H1 (cell line): ENCODE results near the gene DNAJB12. TPM values are rescaled to one million over a fixed set of nuclear protein-coding genes. Genes with fewer than 3 reads are reported as not detected.

Experiments
- CTCF ChIA-PET: fragments of 300-600 bp; sonication (Branson Sonifier 250); formaldehyde crosslinking; loops from one replicate; lab custom pipeline; 2021; ENCODE audit not compliant: partially characterized antibody; lab: Charles Lee
- POLR2A ChIA-PET: fragments of 300-600 bp; sonication (Branson Sonifier 250); formaldehyde crosslinking; loops from one replicate; lab custom pipeline; 2021; ENCODE audit warnings: inconsistent platforms; ENCODE audit not compliant: partially characterized antibody; lab: Charles Lee
- DNase-seq, 2 experiments: peaks; one replicate each; pipeline versions ENCODE4 v3.0.0 to v3.0.0-alpha.2; 2010 to 2022; ENCODE audit warnings: low spot score in 2 of 2, low read depth in 1 of 2, mixed read lengths in 1 of 2
- FAIRE-seq: peaks from 2 replicates; lab custom pipeline; 2011; peaks lifted over from hg19 to GRCh38; lab: Jason Lieb, UNC
- H2AFZ ChIP-seq: 2 replicates; pipeline ENCODE4 v1.8.1; 2012; ENCODE audit warnings: low read length, inconsistent platforms
- H2AK5ac ChIP-seq: 2 replicates; pipeline ENCODE4 v1.6.1; 2013; ENCODE audit warnings: low read depth, low read length
- H2BK120ac ChIP-seq: replicated peaks from 2 replicates; pipeline ENCODE3; 2013; ENCODE audit warnings: low read depth, low read length, inconsistent platforms
- H2BK12ac ChIP-seq: 2 replicates; pipeline ENCODE4 v1.6.1; 2013; ENCODE audit warnings: low read depth, low read length
- H2BK15ac ChIP-seq: 2 replicates; pipeline ENCODE4 v1.6.1; 2013; ENCODE audit warnings: low read length
- H2BK20ac ChIP-seq: 2 replicates; pipeline ENCODE4 v1.6.1; 2013; ENCODE audit warnings: low read length
- H2BK5ac ChIP-seq: 2 replicates; pipeline ENCODE4 v1.6.1; 2013; ENCODE audit warnings: low read depth, low read length
- H3K14ac ChIP-seq: 2 replicates; pipeline ENCODE4 v1.6.1; 2013; ENCODE audit warnings: inconsistent platforms; ENCODE audit not compliant: insufficient read length
- H3K18ac ChIP-seq: 2 replicates; pipeline ENCODE4 v1.6.1; 2013; ENCODE audit warnings: low read length; ENCODE audit errors: extremely low read depth
- H3K23ac ChIP-seq: 2 replicates; pipeline ENCODE4 v1.6.1; 2013; ENCODE audit warnings: inconsistent platforms; ENCODE audit not compliant: insufficient read length
- H3K23me2 ChIP-seq: 2 replicates; pipeline ENCODE4 v1.6.1; 2013; ENCODE audit warnings: low read depth, low read length
- H3K27ac ChIP-seq: 2 replicates; pipeline ENCODE4 v1.6.1; 2011; ENCODE audit warnings: low read depth, low read length, inconsistent platforms
- H3K27me3 ChIP-seq, 4 experiments: replicated peaks in 1 of 4; 1 replicate in 1 of 4; 2 replicates in 3 of 4; pipeline versions ENCODE4 v1.6.1 to v1.8.1; 2011 to 2013; ENCODE audit warnings: low read length in 3 of 4, mild to moderate bottlenecking in 3 of 4, inconsistent platforms in 2 of 4, mixed read lengths in 2 of 4, moderate library complexity in 1 of 4; ENCODE audit not compliant: control insufficient read depth in 3 of 4, insufficient read depth in 3 of 4; ENCODE audit errors: extremely low read depth in 1 of 4
- H3K36me3 ChIP-seq, 4 experiments: 2 replicates each; pipeline versions ENCODE4 v1.6.1 to v1.8.1; 2011 to 2013; ENCODE audit warnings: mild to moderate bottlenecking in 4 of 4, low read length in 3 of 4, moderate library complexity in 2 of 4, control low read depth in 1 of 4, inconsistent platforms in 1 of 4; ENCODE audit not compliant: insufficient read depth in 4 of 4, control insufficient read depth in 2 of 4
- H3K4ac ChIP-seq: replicated peaks from 2 replicates; pipeline ENCODE3; 2013; ENCODE audit warnings: low read length, low read depth, mixed read lengths, inconsistent platforms; ENCODE audit not compliant: insufficient read length
- H3K4me1 ChIP-seq, 4 experiments: replicated peaks in 1 of 4; 1 replicate in 1 of 4; 2 replicates in 3 of 4; pipeline versions ENCODE4 v1.6.1 to v1.8.1; 2011 to 2013; ENCODE audit warnings: low read length in 3 of 4, inconsistent platforms in 2 of 4, mixed read lengths in 1 of 4; ENCODE audit not compliant: insufficient read depth in 4 of 4, control insufficient read depth in 3 of 4
- H3K4me2 ChIP-seq, 2 experiments: 2 replicates each; pipeline versions ENCODE4 v1.6.1 to v1.8.1; 2011 to 2013; ENCODE audit warnings: low read depth in 2 of 2, low read length in 2 of 2, control low read depth in 1 of 2, inconsistent platforms in 1 of 2, mild to moderate bottlenecking in 1 of 2; ENCODE audit not compliant: insufficient read depth in 1 of 2
- H3K4me3 ChIP-seq, 4 experiments: fragments of 200-600, 300-600 bp in 1 of 4; sonication (generic), shearing (Covaris generic), sonication (Bioruptor Twin) in 1 of 4; 2 replicates each; pipeline versions ENCODE4 v1.5.1 to v1.8.1; 2011 to 2016; ENCODE audit warnings: low read length in 4 of 4, low read depth in 3 of 4, control low read depth in 2 of 4, inconsistent platforms in 2 of 4, mild to moderate bottlenecking in 2 of 4, mixed read lengths in 1 of 4, moderate library complexity in 1 of 4; ENCODE audit not compliant: insufficient read depth in 2 of 4; ENCODE audit errors: extremely low read depth in 1 of 4
- H3K56ac ChIP-seq: replicated peaks from 2 replicates; pipeline ENCODE3; 2013; ENCODE audit warnings: low read depth, mild to moderate bottlenecking, mixed read lengths, low read length, inconsistent platforms; ENCODE audit not compliant: insufficient read length
- H3K79me1 ChIP-seq: 2 replicates; pipeline ENCODE4 v1.6.1; 2013; ENCODE audit warnings: low read depth, low read length, control low read depth
- H3K79me2 ChIP-seq, 2 experiments: 2 replicates each; pipeline versions ENCODE4 v1.6.1 to v1.8.1; 2012 to 2013; ENCODE audit warnings: low read length in 2 of 2, mild to moderate bottlenecking in 2 of 2, inconsistent platforms in 1 of 2; ENCODE audit not compliant: insufficient read depth in 2 of 2, control insufficient read depth in 1 of 2
- H3K9ac ChIP-seq, 4 experiments: replicated peaks in 1 of 4; 1 replicate in 1 of 4; 2 replicates in 3 of 4; pipeline versions ENCODE4 v1.6.1 to v1.8.1; 2011 to 2013; ENCODE audit warnings: low read depth in 3 of 4, low read length in 3 of 4, control low read depth in 2 of 4, mild to moderate bottlenecking in 2 of 4, moderate library complexity in 2 of 4, inconsistent platforms in 1 of 4; ENCODE audit errors: extremely low read depth in 1 of 4
- H3K9me3 ChIP-seq, 2 experiments: 2 replicates each; pipeline versions ENCODE4 v1.6.1 to v1.8.1; 2012 to 2013; ENCODE audit warnings: mild to moderate bottlenecking in 2 of 2, moderate library complexity in 2 of 2, control low read depth in 1 of 2, inconsistent platforms in 1 of 2, low read depth in 1 of 2, low read length in 1 of 2, mixed read lengths in 1 of 2; ENCODE audit not compliant: insufficient read depth in 2 of 2
- H4K20me1 ChIP-seq, 2 experiments: replicated peaks in 1 of 2; 2 replicates each; pipeline versions ENCODE3 to v1.8.1; 2011 to 2013; ENCODE audit warnings: inconsistent platforms in 2 of 2, low read length in 2 of 2, mild to moderate bottlenecking in 1 of 2; ENCODE audit not compliant: insufficient read depth in 2 of 2, control insufficient read depth in 1 of 2
- H4K5ac ChIP-seq: 2 replicates; pipeline ENCODE4 v1.6.1; 2013; ENCODE audit warnings: low read length, low read depth, mixed read lengths, inconsistent platforms; ENCODE audit not compliant: insufficient read length
- H4K8ac ChIP-seq: 2 replicates; pipeline ENCODE4 v1.8.0; 2013; ENCODE audit warnings: mild to moderate bottlenecking, moderate library complexity, low read length, inconsistent platforms; ENCODE audit not compliant: insufficient read depth; ENCODE audit errors: extremely low read depth
- H4K91ac ChIP-seq: replicated peaks from 2 replicates; pipeline ENCODE3; 2013; ENCODE audit warnings: low read length, mixed read lengths, inconsistent platforms; ENCODE audit not compliant: insufficient read length
- BACH1 ChIP-seq: IDR thresholded peaks from 2 replicates; pipeline ENCODE4 v1.6.1; 2012; ENCODE audit warnings: low read length, improper control_type of control experiment
- CBX8 ChIP-seq: fragments of 300-800, 300-1000 bp; sonication (generic); IDR thresholded peaks from 2 replicates; pipeline ENCODE4 v1.7.1; 2016; ENCODE audit warnings: low read depth, low read length, borderline replicate concordance
- EGR1 ChIP-seq: IDR thresholded peaks from 2 replicates; pipeline ENCODE4 v1.6.1; 2011; ENCODE audit warnings: low read depth, low read length, borderline replicate concordance
- HDAC2 ChIP-seq, 2 experiments: fragments of 300-600 bp in 1 of 2; sonication (generic) in 1 of 2; IDR thresholded peaks; 2 replicates each; pipeline ENCODE4 v1.6.1; 2011 to 2012; ENCODE audit warnings: low read depth in 2 of 2, low read length in 2 of 2, mild to moderate bottlenecking in 2 of 2, moderate library complexity in 2 of 2, borderline replicate concordance in 1 of 2, inconsistent platforms in 1 of 2
- KDM5A ChIP-seq: fragments of 200-600 bp; IDR thresholded peaks from 2 replicates; pipeline ENCODE4 v1.7.1; 2012; ENCODE audit warnings: mild to moderate bottlenecking, low read length, inconsistent platforms, mixed read lengths
- MAFK ChIP-seq: IDR thresholded peaks from 2 replicates; pipeline ENCODE4 v1.6.1; 2012; ENCODE audit warnings: low read depth, mild to moderate bottlenecking, improper control_type of control experiment, low read length
- NANOG ChIP-seq: IDR thresholded peaks from 2 replicates; pipeline ENCODE4 v1.6.1; 2011; ENCODE audit warnings: low read length, low read depth, mild to moderate bottlenecking, inconsistent platforms; ENCODE audit not compliant: insufficient read depth, poor library complexity, severe bottlenecking
- SUZ12 ChIP-seq: fragments of 200-600 bp; sonication (generic); IDR thresholded peaks from 2 replicates; pipeline ENCODE4 v1.6.1; 2012; ENCODE audit warnings: mild to moderate bottlenecking, inconsistent platforms, low read length, moderate library complexity, mixed read lengths
- TEAD4 ChIP-seq: IDR thresholded peaks from 2 replicates; pipeline ENCODE4 v1.6.1; 2012; ENCODE audit warnings: low read depth, low read length, inconsistent platforms, mixed read lengths
- YY1 ChIP-seq: IDR thresholded peaks from 2 replicates; pipeline ENCODE4 v1.6.1; 2011; ENCODE audit warnings: low read depth, mild to moderate bottlenecking, low read length
- WGBS, 2 experiments: shearing (Covaris generic) in 1 of 2; methylation state at CpG; one replicate each; pipeline versions ENCODE4 v1.1.6 to v1.1.7; 2013 to 2015; ENCODE audit warnings: low lambda C conversion rate in 2 of 2, mixed read lengths in 2 of 2, inconsistent platforms in 1 of 2, low coverage in 1 of 2, missing lambda C conversion rate in 1 of 2; ENCODE audit not compliant: insufficient replicate concordance in 2 of 2, insufficient coverage in 1 of 2, insufficient read length in 1 of 2; ENCODE audit errors: extremely low coverage in 1 of 2, missing lambda C conversion rate in 1 of 2; 5-methylcytosine and 5-hydroxymethylcytosine counted together
- polyA plus RNA-seq, 7 experiments: library from polyadenylated mRNA; depleted of rRNA in 3 of 7; stranded (reverse) in 5 of 7; unstranded in 2 of 7; fragments of >200 nt in 5 of 7; fragments of 200-250 nt in 2 of 7; gene quantifications; 1 replicate in 5 of 7; 2 replicates in 1 of 7; 4 replicates in 1 of 7; pipeline versions ENCODE4 v1.2.1 to v1.2.3, GENCODE V29; 2011 to 2013; ENCODE audit warnings: missing spikeins in 2 of 7, mixed read lengths in 2 of 7
- total RNA-seq: library from RNA; stranded (reverse); fragmentation: NEBNext Ultra II Directional; extraction: Animal tissue kit (Norgen Biotek cat#: 25700); gene quantifications from 2 replicates; pipeline ENCODE4 v1.2.1, GENCODE V29; 2021
- TF ChIP-seq, protein P1 (sequence below): IDR thresholded peaks from 2 replicates; pipeline ENCODE4 v1.6.1; 2012; ENCODE audit warnings: inconsistent platforms

Gene DNAJB12
- total and polyA plus RNA-seq, 2 of the 8 experiments (the other 6 are each of a cell fraction or from before 2014, with no cell fraction given) = 10.8 to 20.5 TPM

DNA sequence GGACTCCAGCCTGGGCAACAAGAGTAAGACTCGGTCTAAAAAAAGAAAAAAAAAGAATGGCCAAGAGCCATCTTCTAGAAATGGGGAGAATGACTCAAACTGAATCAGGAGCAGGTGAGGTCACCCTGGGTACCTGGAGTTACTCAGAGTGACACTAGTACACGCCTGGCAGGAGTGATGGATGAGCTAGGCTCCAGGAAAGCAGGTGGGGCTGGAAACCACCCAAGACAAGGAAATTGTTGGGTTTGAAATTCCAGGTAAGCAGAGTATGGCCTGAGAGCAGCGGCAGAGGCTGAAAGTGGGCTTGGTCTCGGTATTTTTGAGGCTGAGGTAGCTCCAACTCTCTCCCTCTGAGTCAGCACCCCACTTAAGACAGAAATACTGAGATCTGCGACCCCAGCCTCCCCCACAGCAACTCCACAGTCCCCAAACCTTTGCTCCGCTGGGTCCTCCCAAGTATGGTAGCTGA lies 62.5 kb downstream of the DNAJB12 start:
- Histone ChIP-seq H3K4me2 (no peak overlapping the region), H3K56ac (no peak overlapping the region), H4K91ac (no peak overlapping the region), H2BK5ac (no peak overlapping the region), H3K27me3 (no peaks in the 10 kb centered on the region; a peak in 1 of 7 replicates), H4K5ac (no peak overlapping the region), H3K9ac (no peak overlapping the region), H2AK5ac (no peak overlapping the region; the same call in 1 of the 2 replicates), H3K4me3 (no peak overlapping the region), H3K79me2 (no peaks in the 10 kb centered on the region), H3K27ac (no peak overlapping the region), H2AFZ (no peak overlapping the region), H3K4me1 (peaks cover 4 to 11% (median 7%) of the 10 kb centered on the region in 4 experiments), H3K23ac (no peak overlapping the region), H3K36me3 (no peaks in the 10 kb centered on the region), H2BK12ac (no peak overlapping the region), H2BK15ac (0 out of 2 replicates have a peak overlapping the region, but pooled peaks have one; percentile 61), H3K9me3 (no peaks in the 10 kb centered on the region), H3K4ac (no peak overlapping the region), H3K14ac (no peak overlapping the region), H2BK20ac (no peak overlapping the region), H3K79me1 (no peaks in the 10 kb centered on the region), H3K18ac (no peak overlapping the region), H4K8ac (no peak overlapping the region), H2BK120ac (no peak overlapping the region), H4K20me1 (no peaks in the 10 kb centered on the region), H3K23me2 (peaks cover 1% of the 10 kb centered on the region; the same call in 1 of the 2 replicates)
- ChIA-PET POLR2A (interaction anchor here (0.7 to 13.8 kb wide), 8 partner anchors 12 to 76 kb away, joined by 3 to 205 read pairs (median 7); partner anchors contain the start of genes ASCC1 and DDIT4), CTCF (interaction anchor here (1.0 to 3.4 kb wide), 8 partner anchors 11 to 50 kb away, joined by 3 to 26 read pairs (median 6); partner anchors contain the start of gene DDIT4)
- FAIRE-seq (no peak), DNase-seq (no peak)
- 76% methylated on average over 6 of the region's 6 CpGs; no CpG with 5 or more reads in 1 of the 2 experiments for WGBS, 2 experiments
- no peak for TF ChIP-seq TEAD4
- TF ChIP-seq NANOG = no peak
- TF ChIP-seq, protein P1, sequence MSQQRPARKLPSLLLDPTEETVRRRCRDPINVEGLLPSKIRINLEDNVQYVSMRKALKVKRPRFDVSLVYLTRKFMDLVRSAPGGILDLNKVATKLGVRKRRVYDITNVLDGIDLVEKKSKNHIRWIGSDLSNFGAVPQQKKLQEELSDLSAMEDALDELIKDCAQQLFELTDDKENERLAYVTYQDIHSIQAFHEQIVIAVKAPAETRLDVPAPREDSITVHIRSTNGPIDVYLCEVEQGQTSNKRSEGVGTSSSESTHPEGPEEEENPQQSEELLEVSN = no peak
- TF ChIP-seq CBX8 = no peak
- no peak for TF ChIP-seq HDAC2 (IDR thresholded peaks at IDR 0.05; ENCODE audit: borderline replicate concordance in 1 of 2, low read depth in 2 of 2, low read length in 2 of 2)
- no peak for TF ChIP-seq EGR1
- TF ChIP-seq YY1 = no peak
- TF ChIP-seq MAFK = no peak
- TF ChIP-seq KDM5A = no peak
- no peak for TF ChIP-seq SUZ12
- TF ChIP-seq BACH1 = no peak
